NCI-H187 (cell line): ENCODE results near the gene C3.
"Not testable (repeated sequence)": the region's sequence is repeated elsewhere in the genome, so short reads cannot be mapped to it uniquely, and the experiment has no call there.

Source experiments
- DNase-seq, 2 experiments: peaks; one replicate each; lab custom pipeline; 2025; lab: John Stamatoyannopoulos, UW

C3 gene

DNA sequence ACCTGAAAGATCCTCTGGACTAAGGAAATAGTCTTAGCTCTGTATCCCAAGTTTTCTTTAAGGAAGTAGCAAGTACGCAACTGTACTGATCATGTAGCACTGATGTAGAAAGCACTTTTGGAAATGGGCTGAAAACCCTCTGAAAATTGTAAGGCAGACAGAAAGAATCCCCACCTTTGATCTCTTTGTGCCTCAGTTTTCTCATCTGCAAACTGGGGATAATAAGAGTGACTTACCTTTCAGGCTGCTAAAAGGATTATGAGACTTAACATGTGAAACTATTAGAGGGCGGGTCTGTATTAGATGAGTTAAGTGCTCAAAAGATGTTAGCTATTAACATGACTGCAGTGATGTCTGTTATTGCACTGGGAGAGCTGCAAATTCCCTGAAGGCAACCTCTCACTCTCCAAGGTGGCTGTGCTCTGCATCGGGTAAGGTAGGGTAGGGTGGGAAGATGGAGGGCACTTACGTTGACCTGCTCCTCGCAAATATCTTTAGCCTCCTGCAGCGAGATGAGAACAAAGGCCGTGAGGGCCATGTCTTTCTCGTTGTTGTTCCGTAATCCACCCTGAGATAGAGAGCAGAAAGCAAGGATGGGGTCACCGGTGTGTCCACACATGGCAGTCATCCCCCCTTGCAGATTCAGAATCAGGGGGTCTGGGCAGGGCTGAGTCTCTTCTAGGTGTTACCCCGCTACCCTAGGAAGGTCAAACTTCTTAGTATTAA, 30.1 kb downstream of the C3 start:
- DNase-seq, result no peak

DNA sequence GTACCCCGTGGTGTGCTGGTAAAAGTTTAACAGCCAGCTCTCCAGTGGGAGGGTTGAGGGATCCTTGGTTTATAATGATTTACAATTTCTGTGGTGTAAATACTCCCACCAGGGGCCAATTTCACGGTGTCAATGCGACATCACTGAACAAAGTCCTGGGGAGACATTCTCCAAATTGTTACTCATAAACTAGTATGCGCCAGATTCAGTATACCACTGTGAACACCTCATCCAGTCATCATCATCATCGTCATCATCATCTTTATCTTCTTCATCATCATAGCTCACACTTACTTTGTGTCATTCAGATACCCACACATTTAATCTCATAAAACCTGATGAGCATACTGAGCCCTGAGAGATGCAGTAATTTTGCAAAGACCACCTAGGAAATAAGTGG, 33.3 kb downstream of the C3 start:
- DNase-seq, result no peak

DNA sequence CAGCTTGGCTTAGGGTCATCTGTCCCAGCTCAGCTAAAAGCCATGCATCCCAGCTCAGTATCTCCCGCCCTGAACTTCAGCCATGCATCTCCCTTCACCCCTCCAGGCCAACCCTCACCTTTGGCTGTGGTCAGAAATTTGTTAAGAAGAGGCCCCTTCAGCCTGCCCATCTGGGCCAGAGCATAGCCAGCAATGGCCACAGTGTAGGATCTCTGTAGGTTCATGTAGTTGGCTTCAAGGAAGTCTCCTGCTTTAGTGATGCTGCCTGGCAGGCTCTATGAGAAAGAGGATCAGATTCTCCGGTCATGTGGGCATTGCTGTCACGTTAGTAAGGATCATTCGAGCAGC, 33.8 kb downstream of the C3 start:
- no peak for DNase-seq

DNA sequence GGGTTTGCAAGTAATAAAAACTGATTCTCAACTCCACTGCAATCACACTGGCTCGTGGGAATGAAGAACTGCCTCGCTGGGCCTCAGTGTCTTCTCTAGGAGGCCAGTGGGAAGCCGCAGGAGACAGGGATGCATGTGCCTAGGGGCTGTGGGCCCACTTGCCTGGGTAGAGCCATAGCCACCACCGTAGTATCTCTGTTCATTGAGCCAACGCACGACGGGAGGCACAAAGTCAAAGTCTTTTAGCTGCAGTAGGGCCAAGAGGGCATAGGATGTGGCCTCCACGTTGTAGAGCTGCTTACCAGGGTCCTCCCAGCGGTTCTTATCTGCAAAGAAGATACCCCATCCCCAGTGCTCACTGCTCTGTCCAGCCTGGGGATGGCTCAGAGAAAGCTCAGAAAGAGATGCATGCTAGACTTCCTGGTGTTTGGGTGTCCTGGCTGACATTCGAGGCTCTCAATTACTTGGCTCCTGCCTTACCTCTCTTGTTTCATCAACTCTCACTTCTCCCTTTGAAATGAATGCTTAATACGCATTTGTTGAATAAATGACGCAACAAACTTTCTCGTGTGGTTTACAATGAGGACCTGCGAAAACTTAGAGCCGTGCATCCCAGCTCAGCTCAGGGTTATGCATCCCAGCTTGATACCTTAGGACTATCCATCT, 34.4 kb downstream of the C3 start:
- no peak for DNase-seq

DNA sequence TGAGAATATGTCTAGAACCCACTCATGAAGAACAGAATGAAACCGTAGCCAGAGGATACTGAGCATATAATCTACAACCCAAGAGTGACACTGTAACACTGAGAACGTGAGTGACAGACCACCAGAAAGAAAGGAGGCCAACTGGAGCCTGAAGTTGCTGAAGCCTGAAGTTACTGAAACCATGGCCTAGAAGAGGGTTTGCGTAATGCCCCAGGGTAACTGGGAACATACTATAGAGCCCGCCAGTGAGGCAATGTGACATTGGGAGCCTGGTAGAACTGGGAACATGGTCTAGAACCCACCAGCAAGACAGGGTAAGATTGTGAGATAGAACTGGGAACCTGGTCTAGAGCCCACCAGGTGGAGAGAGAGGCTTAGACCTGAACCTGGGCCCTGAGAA, 35.0 kb downstream of the C3 start:
- DNase-seq, result no peak

DNA sequence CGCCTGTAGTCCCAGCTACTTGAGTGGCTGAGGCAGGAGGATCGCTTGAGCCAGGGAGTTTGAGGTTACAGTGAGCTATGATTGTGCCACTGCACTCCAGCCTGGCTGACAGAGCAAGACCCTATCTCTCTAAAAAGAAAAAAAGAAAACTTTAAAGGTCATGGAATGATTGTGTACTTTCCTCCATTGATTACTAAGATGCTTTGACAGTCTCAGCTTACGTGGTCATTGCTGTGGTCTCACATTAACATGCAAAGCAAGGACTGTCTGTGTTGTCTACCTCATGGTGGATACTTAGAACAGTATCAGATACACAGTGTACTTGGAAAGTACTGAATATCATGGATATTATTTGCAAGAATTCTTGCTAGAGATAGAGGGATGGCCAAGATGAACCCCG, 36.5 kb downstream of the C3 start:
- DNase-seq, result no peak

DNA sequence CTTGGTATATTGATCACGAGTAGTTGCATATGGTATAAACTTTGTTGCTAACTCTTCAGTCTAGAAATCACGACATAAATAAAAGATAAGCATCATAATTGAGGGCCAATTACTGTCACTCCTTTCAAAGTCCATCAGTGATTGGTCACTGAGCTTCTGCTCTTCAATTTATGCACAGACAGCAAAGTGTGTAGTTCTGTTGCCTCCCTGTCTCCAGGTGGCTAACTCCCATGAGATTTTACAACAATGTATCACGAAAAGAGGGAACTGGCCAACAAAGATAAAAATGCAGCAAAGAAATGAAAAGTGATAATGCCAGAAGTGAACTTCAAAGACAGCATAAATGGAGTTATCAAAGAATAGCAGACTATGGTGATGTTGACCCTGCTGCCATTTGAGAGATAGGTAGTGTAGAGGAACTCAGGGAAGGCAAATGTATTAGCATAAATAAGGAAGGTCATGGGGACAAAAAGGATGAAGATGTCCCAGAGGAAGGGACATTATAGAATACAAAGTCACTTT, 37.8 kb downstream of the C3 start:
- no peak for DNase-seq

DNA sequence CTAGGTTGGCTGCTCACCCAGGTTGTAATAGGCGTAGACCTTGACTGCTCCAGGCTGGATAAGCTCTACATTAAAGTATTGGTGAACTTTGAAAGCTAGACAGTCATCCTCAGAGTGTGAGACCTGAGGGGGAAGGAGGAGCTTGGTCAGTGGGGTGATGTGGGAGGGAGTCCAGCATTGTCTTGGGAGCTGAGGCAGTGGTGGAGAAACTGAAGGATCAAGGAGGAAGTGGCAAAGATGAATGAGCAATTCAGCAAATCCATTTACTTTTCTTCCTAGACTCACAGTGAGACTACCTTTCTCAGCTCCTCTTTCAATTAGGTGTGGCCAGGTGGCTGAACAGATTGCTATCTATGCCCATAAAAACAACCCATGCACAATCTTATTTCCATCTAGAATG, 40.3 kb downstream of the C3 start:
- no peak for DNase-seq

DNA sequence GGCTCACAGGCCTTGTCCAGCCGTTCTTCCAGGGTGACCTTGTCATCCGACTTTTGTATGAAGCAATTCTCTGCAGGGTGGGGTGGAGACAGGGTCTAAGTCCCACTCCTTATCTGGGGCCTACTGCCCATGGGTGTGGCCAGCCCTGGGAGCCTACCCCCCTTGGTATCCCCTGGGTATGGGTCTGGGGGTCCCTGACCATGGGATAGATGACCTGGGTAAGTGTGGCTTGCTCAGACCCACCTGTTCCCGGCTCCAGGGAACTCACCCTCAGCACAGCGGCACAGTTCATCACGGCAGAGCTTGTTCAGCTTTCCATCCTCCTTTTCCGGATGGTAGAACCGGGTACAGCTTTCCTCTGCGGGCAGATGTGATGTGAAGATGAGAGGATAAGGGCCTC, 41.3 kb downstream of the C3 start:
- DNase-seq, result no peak

DNA sequence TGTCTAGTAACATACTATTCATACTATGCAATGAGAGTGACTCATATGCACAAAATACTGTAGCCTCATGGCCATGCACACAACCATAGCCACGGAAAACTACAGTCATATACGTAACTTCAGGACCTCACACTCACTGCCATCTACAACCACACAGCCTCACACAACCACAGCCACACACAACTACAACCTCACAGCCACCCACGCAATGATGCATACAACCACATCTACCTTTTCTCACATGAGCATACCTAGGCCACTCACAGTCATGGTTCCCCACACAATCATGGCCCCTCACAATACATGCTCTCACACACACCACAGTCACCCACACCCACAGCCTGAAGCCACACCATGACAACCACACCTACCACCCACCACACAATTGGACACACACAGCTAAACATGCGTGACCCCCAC, 41.8 kb downstream of the C3 start:
- DNase-seq, result no peak

DNA sequence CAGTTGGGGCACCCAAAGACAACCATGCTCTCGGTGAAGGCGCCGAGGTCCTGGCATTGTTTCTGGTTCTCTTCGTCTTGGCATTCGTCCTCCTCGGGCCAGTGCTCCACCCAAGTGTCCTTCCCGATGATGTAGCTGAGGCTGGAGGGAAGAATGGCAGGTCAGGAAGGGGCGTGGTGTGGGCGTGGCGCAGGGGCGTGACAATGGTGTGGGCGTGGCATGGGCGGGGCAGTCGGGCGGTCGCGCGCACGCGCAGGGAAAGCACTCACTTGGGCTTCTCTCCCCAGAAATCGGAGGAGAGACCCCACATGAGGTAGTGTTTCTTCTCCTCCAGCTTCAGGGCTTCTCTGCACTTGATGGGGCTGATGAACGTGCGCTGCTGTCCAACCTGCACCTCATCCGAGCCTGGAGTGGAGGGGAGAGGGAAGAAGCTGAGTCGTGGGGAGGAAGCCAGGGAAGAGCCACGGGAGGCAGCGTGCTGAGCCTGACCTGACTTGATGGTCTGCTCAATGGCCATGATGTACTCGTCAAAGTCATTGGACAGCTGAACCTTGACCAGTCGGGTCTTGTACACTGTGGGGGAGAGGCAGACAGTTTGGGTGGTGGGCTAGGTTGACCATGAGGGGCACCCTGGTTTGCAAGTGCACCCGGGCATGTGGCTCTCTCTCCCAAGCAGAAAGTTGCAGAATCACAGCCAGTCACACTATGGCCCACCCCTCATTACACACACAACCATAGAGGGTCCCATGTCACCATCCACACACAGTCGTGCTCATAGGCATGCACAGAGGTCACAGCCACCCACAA, 42.4 kb downstream of the C3 start:
- no peak for DNase-seq

DNA sequence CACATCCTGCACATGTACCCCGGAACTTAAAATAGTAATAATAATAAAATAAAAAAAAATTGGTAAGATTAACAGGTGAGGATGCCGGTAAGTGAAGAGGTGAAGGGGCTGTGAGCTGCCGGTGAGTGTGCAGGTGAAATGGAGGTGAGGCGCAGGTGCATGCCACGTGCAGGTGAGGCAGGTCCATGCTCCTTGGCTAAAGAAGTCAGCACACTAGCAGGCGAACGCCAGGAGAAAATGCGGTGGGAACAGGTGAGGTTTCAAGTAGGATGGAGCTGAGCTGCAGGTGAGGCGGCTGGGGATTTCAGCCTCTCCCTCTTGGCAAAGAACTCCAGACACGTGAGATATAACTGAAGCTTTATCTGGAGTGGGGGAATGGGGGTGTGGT, 43.0 kb downstream of the C3 start:
- DNase-seq, result no peak

DNA sequence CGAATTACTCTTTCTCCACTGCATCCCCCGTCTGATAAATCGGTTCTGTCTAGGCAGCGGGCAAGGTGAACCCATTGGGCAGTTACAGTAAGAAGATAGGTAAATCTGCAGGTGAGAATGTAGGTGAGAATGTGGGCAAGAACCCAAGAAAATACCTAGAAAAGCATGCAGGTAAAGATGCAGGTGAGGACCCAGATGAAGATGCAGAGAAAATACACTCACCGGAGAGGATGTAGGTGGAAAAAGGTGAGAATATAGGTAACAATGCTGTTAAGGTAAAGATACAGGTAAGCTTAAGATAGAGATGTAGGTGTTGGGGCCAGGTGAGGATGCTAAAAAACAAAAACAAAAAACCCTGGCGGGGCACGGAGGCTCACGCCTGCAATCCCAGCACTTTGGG, 44.2 kb downstream of the C3 start:
- no peak for DNase-seq

DNA sequence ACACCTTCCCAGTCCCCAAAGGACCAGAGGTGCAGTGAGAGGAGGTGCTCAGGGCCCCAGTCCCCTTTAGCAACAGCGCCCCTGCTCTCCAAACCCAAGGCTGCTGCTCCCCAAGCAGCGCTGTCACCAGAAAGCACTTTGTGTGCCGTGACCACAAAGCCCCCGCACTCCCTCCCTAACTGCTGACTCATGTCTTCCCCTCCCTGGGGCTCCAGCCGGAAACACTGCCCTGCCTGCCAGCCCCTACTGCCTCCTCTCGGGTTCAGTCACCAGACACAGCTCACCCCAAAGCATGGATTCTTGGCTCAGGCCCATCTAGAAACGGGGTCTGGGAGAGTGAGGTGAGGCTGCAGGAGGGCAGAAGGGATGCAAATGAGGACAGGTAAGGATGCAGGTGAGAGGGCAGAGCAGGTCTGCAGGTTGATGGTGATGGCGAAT, 45.6 kb downstream of the C3 start:
- no peak for DNase-seq

DNA sequence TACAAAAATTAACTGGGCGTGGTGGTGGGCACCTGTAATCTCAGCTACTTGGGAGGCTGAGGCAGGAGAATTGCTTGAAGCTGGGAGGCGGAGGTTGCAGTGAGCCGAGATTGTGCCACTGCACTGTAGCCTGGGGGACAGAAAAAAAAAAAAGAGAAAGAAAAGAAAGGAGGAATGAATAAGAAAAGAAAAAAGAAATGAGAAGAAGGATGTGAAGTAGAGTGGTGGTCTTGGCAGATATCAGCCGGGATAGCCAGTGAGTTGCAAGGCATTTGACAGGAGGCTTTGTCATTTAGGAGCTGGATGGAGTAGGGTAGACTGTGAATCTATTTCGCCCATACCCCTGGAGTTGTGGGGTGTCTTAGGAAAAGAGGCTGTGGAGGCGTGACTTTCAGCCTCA, 46.0 kb downstream of the C3 start:
- DNase-seq, result not testable (repeated sequence)

DNA sequence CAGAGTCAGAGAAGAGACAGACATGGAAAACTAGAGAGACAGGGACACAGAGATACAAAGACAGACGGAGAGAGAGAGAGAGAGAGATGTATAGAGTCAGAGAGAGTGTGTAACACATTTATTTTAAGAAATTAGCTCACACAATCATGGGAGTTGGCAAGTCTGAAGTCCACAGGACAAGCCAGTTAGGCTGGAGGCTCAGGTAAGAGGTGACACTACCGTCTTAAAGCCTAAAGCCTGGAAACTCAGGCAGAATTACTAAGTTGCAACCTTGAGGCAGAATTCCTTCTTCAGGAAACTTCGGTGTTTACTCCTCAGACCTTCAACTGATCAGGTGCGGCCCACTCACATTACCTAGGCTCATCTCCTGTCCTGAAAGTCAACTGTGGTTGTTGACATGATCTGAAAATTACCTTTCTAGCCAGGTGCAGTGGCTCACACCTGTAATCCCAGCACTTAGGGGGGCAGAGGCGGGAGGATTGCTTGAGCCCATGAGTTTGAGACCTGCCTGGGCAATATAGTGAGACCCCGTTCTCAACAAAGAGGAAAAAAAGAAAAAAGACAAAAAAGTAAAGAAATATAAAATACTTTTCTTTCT, 47.7 kb downstream of the C3 start:
- DNase-seq, result no peak

DNA sequence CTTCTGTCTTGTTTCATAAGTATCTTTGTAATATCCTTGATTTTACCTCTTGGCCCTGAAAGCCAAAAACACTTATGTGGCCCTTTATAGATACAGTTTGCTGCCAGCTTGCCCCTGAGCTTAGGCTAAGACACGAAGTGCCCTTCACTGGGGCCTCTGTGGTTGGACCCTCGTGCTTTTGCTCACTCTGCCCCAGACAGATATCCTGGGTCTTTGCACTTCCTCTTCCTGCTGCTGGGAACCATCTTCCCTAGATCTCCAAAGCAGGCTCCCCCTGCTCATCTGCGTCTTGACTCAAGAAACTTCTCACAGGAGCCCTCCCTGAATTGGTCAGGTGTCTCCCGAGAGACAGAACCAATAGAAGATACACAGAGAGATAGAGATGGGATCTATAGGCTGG, 48.5 kb downstream of the C3 start:
- no peak for DNase-seq

DNA sequence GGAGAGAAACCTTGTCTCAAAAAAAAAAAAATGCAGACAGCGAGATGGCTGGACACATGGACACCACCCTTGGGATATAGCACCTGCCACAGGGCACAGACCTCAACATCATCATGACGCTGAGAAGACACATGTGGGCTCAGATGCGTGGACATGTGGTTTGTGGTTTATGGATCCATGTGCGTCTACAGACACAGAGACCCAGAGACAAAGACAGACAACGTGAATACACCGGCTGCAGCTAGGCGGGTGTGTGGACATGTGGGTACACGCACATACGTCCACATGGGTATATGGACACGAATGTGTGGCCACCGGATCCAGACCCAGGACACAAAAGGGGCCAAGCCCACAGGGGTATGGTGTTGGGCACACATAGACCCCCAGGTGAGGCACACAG, 51.8 kb downstream of the C3 start:
- DNase-seq, result no peak

DNA sequence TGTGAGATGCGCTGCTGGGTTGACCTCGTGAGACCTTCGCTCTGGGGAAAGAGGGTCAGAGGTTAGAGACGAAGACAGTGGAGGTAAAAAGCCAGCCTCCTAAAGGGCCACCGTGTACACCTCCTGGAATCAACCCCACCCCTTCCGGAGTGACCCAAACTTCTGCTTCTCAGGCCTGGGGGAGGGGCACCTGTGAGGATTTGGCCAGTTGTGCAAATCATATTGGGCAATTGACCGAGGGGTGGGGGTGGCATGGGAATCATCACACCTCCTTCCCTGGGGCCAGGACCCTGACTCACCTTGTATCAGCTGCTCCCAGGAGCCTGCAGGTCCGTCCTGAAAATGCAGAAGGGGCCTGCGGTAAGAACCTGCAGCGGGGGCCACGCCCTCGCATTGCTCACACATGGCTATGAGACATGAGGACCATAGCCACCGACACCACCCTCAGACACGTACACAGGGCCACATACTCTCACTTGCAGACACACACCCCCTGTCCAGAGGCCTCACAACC, 53.3 kb downstream of the C3 start:
- no peak for DNase-seq

DNA sequence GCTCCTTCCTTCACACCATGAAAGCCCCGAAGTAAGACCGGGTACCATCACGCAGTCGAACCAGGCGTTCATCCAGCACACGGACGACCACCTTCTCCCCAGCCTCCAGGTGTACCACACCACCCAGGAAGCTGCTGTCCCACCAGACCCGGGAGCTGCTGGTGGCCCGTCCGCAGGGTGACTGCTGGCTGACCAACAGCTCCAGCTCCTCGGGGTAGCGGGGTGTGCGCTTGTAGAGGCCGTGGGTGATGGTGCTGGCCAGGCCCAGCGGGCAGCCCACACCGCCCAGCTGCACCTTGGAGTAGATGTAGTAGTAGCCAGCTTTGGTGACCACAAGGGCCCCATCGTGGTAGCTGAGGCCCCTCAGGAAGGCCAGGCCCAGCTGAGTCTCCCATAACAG, 55.5 kb downstream of the C3 start:
- DNase-seq, result no peak

DNA sequence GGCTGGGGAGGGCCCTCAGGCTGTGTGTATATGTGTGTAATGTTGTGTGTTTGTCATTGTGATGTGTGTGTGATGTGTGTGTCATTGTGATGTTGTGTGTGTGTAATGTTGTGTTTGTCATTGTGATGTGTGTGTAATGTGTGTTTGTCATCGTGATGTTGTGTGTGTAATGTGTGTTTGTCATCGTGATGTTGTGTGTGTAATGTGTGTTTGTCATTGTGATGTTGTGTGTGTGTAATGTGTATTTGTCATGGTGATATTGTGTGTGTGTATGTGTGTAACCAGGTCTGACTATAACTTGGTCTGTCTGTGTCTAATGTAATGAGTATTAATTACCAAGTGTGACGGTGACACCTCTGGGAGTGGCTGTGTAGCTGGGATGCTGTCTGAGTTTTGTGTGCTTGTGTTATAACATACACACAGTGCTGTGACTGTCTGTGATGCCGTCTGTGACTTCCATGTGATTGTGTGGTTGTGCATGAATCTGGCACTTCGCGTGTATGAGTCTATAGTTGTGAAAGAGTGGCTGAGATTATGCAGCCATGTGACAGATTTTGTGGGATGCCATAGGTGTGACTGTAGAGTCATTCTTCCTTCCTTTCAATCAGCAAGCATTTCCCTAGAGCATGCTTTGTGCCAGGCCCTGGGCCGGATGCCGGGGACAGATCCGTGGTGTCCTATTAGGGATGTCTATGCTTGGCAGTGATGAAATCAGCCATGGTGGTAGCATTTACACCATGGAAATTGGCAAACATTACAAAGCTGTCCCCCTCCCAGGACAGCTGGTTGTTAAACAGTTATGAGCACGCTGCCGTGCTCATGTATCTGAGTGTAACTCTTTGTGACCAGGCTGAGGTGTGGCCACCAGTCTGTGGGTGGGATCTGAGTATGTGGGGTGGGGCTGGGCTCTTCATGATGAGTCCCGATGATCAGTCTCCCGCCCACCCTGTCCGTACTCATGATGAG, 56.9 kb downstream of the C3 start:
- no peak for DNase-seq
